HepG2 (cell line): ENCODE results near the gene SMYD4. TPM values are rescaled to one million over a fixed set of nuclear protein-coding genes. Genes with fewer than 3 reads are reported as not detected.

ENCODE experiments used
- ARNT2 ChIP-seq: sonication (generic); formaldehyde crosslinking; IDR thresholded peaks from 2 replicates; pipeline ENCODE4 v1.8.0; 2022; ENCODE audit warnings: mild to moderate bottlenecking, low read depth, missing genetic modification reagents, moderate library complexity
- CREM ChIP-seq, 2 experiments: sonication (generic) in 1 of 2; formaldehyde crosslinking in 1 of 2; IDR thresholded peaks; 2 replicates each; pipeline versions ENCODE4 v1.4.0 to v1.6.1; 2016 to 2020; ENCODE audit warnings: antibody characterized with exemption in 1 of 2, mild to moderate bottlenecking in 1 of 2, missing genetic modification reagents in 1 of 2
- FOXK1 ChIP-seq: sonication (generic); formaldehyde crosslinking; IDR thresholded peaks from 2 replicates; pipeline ENCODE4 v1.4.0; 2020; ENCODE audit warnings: low read depth, missing genetic modification reagents, borderline replicate concordance
- FOXO1 ChIP-seq: sonication (generic); formaldehyde crosslinking; IDR thresholded peaks from 2 replicates; pipeline ENCODE4 v1.4.0; 2020; ENCODE audit warnings: missing genetic modification reagents
- IRX3 ChIP-seq: sonication (generic); formaldehyde crosslinking; IDR thresholded peaks from 2 replicates; pipeline ENCODE4 v1.8.1; 2023; ENCODE audit warnings: mild to moderate bottlenecking, low read depth, missing genetic modification reagents, borderline replicate concordance
- JDP2 ChIP-seq: sonication (generic); formaldehyde crosslinking; IDR thresholded peaks from 2 replicates; pipeline ENCODE4 v1.8.1; 2022; ENCODE audit warnings: missing genetic modification reagents, borderline replicate concordance
- KIAA2018 ChIP-seq: sonication (generic); formaldehyde crosslinking; IDR thresholded peaks from 2 replicates; pipeline ENCODE4 v1.5.0; 2020; ENCODE audit warnings: mild to moderate bottlenecking, missing genetic modification reagents, borderline replicate concordance
- NCOR1 ChIP-seq: fragments of 200-600 bp; sonication (generic); IDR thresholded peaks from 2 replicates; pipeline ENCODE4 v1.7.0; 2017; ENCODE audit warnings: antibody characterized with exemption, low read length, borderline replicate concordance
- ONECUT2 ChIP-seq: sonication (generic); formaldehyde crosslinking; IDR thresholded peaks from 2 replicates; pipeline ENCODE4 v1.4.0; 2020; ENCODE audit warnings: missing genetic modification reagents
- STAT6 ChIP-seq: sonication (generic); formaldehyde crosslinking; IDR thresholded peaks from 2 replicates; pipeline ENCODE4 v1.4.0; 2020; ENCODE audit warnings: missing genetic modification reagents, mild to moderate bottlenecking, borderline replicate concordance
- ZFP36L2 ChIP-seq: sonication (generic); formaldehyde crosslinking; IDR thresholded peaks from 2 replicates; pipeline ENCODE4 v1.4.0; 2020; ENCODE audit warnings: missing genetic modification reagents
- ZNF451 ChIP-seq: sonication (generic); formaldehyde crosslinking; IDR thresholded peaks from 2 replicates; pipeline ENCODE4 v1.5.0; 2020; ENCODE audit warnings: mild to moderate bottlenecking, missing genetic modification reagents
- ZNF639 ChIP-seq: conservative IDR thresholded peaks from 2 replicates; pipeline ENCODE4 v1.6.1; 2018; ENCODE audit warnings: missing genetic modification reagents
- ZNF660 ChIP-seq: sonication (generic); formaldehyde crosslinking; IDR thresholded peaks from 2 replicates; pipeline ENCODE4 v1.5.1; 2020; ENCODE audit warnings: mild to moderate bottlenecking, low read depth, missing genetic modification reagents, borderline replicate concordance
- ZNF781 ChIP-seq: sonication (generic); formaldehyde crosslinking; IDR thresholded peaks from 2 replicates; pipeline ENCODE4 v1.5.1; 2020; ENCODE audit warnings: borderline replicate concordance, mild to moderate bottlenecking, missing genetic modification reagents; ENCODE audit errors: not compliant biosample characterization
- polyA plus RNA-seq, 8 experiments: library from polyadenylated mRNA; depleted of rRNA in 3 of 8; stranded (reverse) in 7 of 8; unstranded in 1 of 8; fragments of >200 nt; fragmentation: Illumina TruSeq in 4 of 8; extraction: Trizol in 4 of 8; gene quantifications; 2 replicates each; pipeline versions ENCODE4 v1.2.1 to v1.2.3, GENCODE V29; 2011 to 2016; ENCODE audit warnings: low read depth in 4 of 8, missing spikeins in 1 of 8, mixed read lengths in 1 of 8; ENCODE audit not compliant: insufficient read depth in 1 of 8
- total RNA-seq, 5 experiments: library from RNA; depleted of rRNA; stranded (reverse); fragments of >200 nt; fragmentation: Illumina TruSeq; extraction: Trizol; gene quantifications; 2 replicates each; pipeline ENCODE4 v1.2.3, GENCODE V29; 2016; ENCODE audit warnings: low read depth in 1 of 5

The SMYD4 gene
- total and polyA plus RNA-seq, 2 of the 13 experiments (the other 11 are each of a cell fraction or from before 2014, with no cell fraction given): 7.4 to 11.3 TPM

- peak; percentile 96 for TF ChIP-seq NCOR1
- peak; percentile 100 for TF ChIP-seq FOXO1
- TF ChIP-seq ZNF639 (CRISPR knock-in tag): peak; percentile 67; the same call in 1 of the 2 replicates
- TF ChIP-seq STAT6 (CRISPR knock-in tag): peak; percentile 61; the same call in 1 of the 2 replicates
- no peak for TF ChIP-seq ZNF451 (CRISPR knock-in tag)
- no peak for TF ChIP-seq ZFP36L2 (CRISPR knock-in tag)
- 0 out of 2 replicates have a peak, but pooled peaks have one; percentile 21 for TF ChIP-seq IRX3 (CRISPR knock-in tag)
- no peak for TF ChIP-seq KIAA2018 (CRISPR knock-in tag)
- no peak; the same call in none of the 2 replicates for TF ChIP-seq ARNT2 (CRISPR knock-in tag)
- TF ChIP-seq JDP2 (CRISPR knock-in tag): peak; percentile 60; the same call in 1 of the 2 replicates
- TF ChIP-seq ONECUT2 (CRISPR knock-in tag): 0 out of 2 replicates have a peak, but pooled peaks have one; percentile 17
- TF ChIP-seq FOXK1 (CRISPR knock-in tag): peak; percentile 92
- no peak for TF ChIP-seq ZNF660 (CRISPR knock-in tag)
- peak; percentile 21 for TF ChIP-seq ZNF781 (CRISPR knock-in tag)
- peak; percentile 90 for TF ChIP-seq CREM (IDR thresholded peaks at IDR 0.05)
- no peak for TF ChIP-seq CREM (CRISPR knock-in tag; IDR thresholded peaks at IDR 0.05)
Measured at GRCh38 chr17:1736348-1737281, 93.1 kb downstream of the SMYD4 start (continued).
